ENCODE data around the gene MEPCE.

The MEPCE gene

DNA sequence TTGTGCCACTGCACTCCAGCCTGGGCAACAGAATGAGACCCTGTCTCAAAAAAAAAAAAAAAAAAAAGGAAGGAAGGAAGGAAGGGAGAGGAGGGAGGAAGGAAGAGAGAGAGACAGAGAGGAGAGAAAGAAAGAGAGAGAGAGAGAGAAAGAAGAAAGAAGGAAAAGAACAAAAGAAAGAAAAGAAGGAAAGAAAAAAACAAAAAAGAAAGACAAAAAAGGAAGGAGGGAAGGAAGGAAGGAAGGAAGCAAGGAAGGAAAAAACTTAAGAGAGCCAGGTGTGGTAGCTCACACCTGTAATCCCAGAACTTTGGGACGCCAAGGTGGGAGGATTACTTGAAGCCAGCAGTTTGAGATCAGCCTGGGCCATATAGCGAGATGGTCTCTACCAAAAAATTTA is 35.2 kb downstream of the MEPCE start:
- no peak for DNase-seq (ENCODE audit: low read depth in 2 of 3, low spot score in 2 of 3)

DNA sequence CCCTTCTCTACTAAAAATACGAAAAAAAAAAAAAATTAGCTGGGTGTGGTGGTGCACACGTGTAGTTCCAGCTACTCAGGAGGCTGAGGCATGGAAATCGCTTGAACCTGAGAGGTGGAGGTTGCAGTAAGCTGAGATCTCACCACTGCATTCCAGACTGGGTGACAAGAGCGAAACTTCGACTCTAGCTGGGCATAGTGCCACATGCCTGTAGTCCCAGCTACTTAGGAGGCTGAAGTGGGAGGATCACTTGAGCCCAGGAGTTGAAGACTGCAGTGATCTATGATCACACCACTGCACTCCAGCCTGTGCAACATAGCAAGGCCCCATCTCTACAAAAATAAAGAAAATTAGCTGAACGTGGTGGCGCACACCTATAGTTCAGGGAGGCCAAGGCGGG is 35.7 kb downstream of the MEPCE start:
- DNase-seq (ENCODE audit: low read depth in 2 of 3, low spot score in 2 of 3), result no peak

DNA sequence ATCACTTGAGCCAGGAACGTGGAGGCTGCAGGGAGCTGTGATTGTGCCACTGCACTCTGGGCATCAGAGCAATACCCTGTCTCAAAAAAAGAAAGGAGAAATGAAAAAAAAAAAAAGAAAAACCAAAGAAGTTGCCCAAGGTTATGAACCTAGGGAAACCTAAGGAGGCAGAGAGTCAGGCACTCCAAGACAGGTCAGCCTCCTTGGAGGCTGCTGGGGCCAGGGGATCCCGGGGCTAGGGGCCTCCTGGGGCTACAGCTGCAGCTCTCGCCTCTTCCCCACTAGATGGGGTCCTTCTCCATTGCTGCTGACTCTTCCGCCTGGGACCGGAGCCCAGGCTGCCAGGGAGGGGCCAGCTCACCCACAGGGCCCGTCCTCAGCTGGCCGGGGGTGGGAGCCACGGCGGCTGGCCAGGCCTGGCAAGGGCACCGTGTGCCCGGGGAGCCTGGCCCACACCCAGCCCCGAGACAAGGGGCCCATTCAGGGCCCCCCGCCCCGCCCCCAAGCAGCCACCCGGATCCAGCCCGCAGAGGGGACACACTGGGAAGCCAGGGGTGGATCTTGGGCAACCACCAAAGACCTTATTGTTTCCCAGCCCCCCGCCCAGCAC is 36.2 kb downstream of the MEPCE start:
- DNase-seq (ENCODE audit: low read depth in 2 of 3, low spot score in 2 of 3), result no peak

DNA sequence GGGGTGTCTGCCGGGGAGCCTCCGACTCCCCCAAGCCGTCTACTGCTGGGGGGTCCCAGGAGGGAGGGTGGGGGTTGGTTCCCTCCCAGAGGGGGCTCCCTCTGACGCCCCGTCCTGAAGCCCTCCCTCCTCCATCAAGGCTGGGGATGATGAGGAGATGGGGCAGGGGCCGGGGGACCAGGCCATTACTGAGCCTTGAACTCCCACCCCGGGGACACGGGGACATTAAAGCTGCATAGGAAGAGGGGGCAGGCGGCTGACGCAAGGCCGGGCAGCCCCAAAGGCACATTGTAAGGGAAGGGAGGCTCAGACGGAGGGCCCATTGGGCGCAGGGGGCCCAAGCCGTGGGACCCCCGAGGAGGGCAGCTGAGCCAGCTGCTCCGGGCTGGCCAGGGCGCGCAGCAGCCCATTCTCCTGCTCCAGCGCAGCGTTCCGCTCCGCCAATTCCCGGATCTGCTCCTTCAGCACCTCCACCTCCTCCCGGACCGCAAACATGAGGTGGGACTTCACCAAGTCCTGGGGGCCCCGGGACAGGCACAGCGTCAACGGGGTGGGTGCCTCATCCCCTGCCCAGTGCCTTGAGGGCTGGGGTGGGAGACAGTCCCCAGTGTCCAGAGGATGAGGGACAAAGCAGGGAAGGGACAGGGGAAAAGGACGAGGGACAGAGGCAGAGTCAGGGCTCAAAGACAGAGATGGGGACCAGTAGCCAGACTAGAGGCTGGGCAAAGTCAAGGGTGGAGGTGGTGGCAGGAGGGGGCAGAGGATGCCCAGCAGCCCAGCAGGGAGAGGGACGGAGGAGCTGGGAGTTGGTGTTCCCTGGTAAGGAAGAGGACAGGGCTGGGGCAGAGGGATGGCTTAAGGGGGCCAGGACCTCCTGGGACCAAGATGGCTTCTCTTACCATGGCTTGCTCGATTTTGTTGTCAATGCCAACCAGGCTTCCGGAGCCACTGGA is 37.3 kb downstream of the MEPCE start:
- no peak for DNase-seq (ENCODE audit: low read depth in 2 of 3, low spot score in 2 of 3)

DNA sequence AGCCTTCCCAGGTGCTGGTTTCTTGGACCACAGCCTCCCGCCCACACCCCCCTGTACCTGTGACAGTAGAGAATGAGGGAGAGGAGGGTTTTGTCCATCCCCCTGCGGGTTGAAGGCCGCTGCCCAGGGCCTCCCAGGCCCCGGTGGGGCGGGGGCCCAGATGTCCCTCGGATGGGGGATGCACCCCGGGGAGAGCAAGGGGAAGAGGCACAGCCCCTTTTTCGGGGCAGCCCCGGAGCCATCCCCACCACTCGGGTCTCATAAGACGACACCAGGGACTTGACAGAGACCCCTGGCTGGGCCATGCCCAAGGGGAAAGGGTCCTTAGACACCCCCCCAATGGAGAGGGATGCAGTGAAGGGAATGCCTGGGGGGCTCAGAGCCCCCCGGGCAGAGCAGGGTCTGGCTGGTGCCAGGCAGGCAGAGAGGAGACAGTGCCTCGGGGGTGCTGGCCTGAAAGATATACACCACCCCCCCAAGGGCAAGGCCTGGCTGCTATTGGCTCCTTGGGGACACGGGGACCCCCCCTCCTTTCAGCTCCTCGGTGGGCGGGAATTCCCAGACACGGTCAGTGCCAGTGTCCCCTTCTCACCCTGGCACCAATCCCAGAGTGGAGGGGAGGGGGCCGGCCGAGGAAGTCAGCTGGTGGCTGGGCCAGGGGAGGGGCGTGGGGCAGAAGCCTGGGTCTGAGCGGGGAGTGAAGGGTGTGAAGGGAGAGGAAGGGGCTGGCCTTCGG is 38.2 kb downstream of the MEPCE start:
- no peak for DNase-seq (ENCODE audit: low read depth in 2 of 3, low spot score in 2 of 3)

DNA sequence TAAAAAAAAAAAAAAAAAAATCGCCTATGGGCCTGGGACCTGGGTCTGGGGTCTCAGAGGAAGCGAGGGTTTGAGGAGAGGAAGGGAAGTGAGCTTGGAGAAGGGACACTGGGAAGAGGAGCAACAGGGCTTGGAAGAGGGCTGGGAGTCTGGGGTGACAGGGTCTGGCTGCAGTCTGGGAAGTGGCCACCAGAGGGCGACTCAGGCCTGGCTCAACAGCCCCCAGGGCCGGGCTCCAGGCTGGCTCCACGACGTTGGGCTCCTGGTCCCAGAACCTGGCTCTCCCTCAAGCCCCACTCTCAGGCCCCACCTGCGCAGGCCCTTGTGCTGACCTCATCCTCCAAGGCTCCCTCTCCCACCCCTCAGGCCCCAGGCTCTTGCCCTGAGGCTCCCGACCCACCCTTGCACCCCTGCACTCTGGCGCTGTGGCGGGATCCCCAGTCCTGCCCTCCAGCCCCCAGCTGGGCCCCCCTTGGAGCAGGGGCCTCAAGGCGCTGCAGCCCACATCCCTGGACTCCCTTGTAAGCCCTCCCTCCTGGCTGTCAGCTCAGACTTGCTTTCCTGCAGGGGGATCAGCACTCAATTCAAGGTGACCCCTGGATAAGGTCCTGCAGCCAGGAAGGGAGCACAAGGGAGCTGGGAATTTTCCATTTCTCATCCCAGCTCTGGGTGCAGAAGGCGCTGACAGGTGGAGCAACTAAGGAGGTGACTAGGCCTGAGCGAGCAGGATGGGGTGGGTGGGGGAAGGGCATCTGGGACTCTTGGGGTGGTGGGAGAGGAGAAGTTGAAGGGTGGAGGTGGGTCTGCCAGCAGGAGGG is 39.8 kb downstream of the MEPCE start:
- peak; percentile 53 to 87 (median 78) for DNase-seq (ENCODE audit: low read depth in 2 of 3, low spot score in 2 of 3)

DNA sequence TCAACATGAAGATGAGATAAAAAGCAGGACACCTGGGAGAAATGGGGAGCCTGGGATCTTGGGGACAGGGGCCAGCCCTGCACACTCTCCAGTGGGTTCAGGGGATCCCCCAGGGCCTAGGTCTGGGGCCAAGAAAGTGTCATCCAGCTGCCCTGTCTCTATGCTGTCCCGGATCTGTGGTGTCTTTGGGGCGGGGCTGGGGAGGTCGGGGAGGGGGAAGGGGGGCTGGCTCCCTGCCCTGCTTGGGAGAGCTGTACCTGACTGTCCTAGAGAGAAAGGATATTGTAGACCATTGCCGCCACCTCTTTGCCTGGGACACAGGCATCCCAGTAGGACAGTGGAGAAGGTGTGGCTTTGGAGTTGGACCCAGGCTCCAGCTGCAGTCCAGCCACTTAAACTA is 41.4 kb downstream of the MEPCE start:
- no peak for DNase-seq (ENCODE audit: low read depth in 2 of 3, low spot score in 2 of 3)

DNA sequence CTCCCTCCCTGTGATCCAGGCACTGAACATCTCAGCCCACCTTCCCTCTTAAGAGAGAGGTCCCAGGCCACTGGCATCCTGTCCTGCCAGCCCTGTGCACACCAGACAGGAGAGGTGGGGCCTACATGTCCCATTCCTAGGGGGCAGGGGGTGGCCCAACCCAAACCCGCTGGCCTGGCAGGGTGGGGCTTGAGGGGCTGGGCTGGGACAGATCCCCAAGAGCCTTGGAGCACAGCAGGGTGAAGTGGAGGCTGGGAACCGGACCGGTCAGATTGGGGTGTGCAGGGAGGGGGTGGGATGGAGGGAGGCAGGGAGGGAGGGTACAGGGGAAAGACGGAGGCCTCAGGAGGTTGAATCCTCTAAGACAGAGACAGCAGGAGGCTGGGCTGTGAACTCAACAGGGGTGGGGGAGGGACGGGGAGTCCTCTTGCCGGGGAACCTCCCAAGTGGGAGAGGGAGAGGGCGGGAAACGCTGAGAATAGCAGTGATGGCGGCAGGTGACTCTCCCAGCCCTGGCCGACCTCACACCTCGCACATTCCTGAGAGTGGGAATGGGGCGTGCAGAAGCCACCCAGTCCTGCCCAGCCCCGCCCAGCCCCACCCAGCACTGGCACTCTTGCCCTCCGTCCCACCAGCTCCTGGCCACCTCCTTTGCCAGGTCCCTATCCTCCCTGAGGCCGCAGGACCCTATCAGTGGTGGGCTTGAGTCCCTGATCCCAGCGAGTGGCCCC is 42.7 kb downstream of the MEPCE start:
- DNase-seq (ENCODE audit: low read depth in 2 of 3, low spot score in 2 of 3), result no peak

DNA sequence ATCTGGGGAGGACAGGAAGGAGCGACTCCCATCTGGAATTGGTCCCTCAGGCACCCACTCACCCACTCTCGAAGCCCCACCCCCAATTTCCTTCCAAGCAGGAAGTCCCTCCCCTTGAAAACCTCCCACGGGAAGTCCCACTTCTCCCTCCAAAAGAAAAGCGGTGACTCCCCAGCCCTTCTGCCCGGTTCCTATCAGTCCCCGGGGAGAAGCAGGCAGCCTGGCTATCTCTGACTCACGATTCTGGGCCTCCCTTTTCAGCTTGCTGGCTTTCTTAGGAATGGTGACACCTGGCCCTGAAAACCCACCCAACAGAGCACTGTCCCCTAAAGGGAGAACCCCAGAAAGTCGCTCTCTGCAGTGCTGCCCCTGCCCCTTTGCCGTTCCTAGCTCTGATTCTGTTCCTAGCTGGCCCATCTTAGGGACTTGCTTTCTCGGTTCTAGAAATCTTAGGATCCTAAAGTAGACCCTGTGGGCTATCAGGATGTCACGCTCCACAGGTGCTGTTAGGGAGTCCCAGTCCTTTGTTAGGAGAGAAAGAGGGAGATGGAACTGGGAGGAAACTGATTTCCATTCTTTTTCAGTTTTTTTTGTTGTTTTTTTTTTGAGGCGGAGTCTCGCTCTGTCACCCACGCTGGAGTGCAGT is 43.3 kb downstream of the MEPCE start:
- DNase-seq (ENCODE audit: low read depth in 2 of 3, low spot score in 2 of 3), result no peak

DNA sequence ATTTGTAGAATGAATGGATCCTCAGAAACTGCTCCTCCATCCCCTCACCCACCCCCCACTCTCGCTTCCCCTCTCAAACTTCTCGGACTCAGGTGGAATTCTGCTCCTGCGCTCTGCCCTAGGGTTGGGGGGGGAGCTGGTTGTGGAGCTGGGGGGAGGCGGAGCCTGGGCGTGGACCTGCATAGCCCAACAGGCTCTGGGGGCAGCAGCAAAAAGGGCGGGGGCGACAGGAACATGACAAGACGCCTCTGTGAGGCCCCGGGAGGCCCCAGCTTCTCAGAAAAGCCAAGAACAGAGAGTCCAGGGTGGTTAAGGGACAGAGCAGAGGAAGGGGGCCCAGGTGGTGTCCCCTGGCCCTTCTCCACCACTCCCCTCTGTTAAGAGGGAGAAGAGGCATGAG is 45.9 kb downstream of the MEPCE start:
- DNase-seq (ENCODE audit: low read depth in 2 of 3, low spot score in 2 of 3), result peak in 1 of 3 experiments; percentile 15

DNA sequence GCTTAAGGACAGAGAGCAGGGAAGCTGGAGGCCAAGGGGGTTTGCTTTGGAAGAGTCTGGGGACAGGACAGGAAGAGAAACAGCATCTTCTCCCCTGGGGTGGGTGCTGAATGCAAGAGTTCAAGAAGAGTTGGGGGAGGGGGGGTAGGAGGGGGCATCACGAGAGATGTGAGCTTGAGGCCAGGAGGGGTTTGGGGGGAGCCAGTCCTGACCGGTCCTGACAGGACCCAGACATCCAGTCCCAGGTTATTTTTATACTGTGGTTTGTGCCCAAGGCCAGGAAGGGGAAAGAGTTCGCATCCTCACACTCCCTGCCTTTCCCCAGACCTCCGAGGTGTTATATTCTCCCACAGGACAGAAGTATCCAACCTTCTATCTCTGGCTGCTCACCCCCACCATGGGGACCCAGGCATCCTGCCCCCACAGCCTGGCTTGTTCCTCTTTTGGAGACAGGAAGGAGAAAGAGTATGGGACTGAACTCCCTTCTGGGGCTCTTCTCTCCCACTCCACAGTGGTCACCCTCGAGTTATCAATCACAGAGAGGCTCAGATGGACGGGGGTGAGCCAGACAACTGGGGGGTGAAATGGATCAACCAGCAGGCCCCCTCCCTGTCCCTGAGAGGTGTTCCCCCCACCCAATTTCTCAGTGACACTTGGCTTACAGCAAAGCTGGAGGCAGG is 46.6 kb downstream of the MEPCE start:
- DNase-seq (ENCODE audit: low read depth in 2 of 3, low spot score in 2 of 3), result no peak

DNA sequence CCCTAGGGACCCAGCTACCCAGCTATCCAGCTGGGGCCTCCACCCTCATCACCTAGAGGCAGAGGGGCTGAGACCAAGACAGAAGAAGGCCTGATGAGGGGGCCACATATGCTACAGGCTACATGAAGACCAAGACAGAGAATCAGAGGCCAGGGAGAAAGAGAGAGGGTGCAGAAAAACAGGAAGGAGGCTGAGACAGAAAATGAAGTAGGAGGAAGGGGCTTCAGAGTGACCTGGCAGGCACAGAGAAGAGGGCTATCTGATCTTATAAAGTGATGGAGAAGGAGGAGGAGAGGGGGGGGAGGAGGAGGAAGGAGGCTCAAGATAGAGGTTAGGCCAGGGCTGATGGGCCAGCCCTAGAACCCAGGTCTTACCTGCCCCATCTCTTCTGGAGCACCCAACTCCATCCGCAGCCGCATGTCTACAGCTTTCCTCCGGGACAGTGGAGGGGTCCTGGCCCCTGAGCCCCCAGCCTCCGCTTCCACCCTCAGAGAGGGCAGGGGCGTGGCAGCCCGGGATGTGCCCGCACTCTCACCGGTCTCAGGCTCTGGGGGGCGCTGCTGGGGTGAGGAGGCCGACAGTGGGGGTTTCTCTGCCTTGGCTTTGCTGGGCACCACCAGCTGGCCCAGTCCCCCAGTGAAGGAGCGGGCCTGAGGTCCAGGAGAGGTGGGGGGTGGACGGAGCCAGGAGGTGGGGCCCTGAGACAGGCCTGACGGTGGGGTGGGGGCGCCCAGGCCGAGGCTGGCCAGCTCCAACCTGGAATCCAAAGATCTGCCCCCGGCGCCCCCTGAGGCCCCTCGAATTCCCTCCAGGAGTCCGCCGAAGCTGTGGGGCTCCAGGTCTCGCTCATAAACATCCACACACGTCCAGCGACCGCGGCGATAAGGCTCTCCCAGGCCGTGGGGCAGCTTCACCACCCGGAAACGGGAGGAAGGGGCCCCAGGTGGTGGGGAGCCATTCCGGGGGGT is 47.6 kb downstream of the MEPCE start:
- DNase-seq (ENCODE audit: low read depth in 2 of 3, low spot score in 2 of 3), result peak in 1 of 3 experiments; percentile 15

DNA sequence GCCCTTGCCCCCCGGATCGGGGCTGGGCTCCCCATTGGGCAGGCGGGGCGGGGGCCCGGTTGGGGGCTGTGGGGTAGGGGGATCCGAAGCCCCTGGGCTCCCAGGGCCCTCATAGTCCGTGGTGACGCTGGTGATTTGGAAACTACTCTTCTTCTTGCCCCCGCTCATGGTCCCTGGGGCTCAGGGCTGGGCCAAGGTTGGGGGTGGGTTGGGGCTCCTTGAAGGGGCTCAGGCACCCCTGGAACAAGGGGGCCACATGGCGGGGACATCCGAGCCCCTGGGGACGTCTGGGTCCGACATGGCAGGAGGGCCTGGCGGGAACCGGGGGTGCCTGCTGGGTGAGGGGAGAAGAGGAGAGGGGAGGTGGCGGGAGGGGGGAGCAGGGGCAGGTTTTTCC is 48.2 kb downstream of the MEPCE start:
- DNase-seq (ENCODE audit: low read depth in 2 of 3, low spot score in 2 of 3), result no peak

DNA sequence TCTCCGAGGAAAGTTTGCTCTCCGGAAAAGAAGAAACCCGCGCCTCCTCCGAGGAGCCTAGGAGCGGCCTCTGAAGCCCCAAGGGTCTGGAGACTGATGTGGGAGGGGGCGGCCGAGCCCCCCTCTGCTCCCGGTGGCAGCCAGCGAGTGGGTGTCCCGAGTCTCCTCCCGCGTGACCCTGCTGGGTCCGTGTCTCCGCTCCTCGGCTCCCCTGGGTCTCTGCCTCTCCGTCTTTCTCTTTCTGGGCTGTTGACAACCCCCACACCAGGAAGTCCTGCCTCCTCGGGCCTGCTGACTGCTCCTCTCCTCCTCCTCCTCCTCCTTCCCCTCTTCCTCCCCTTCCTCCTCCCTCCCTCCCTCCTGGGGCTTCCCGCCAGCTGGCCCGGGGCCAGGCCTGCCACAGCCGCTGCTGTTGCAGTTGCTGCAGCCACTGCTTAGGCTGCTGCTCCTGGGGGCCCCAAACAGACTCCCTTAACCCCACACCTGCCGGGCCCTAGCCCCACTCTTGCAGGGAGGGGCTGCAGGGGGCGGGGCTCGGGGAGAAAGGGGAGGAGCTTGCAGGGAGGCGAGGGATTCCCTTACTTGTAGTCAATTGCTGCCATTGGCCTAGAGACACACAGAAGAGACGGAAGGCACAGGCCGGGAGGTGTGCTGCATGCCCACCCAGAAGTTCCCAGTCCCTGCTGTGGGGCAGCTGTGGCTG is 49.5 kb downstream of the MEPCE start, which contains the start of gene TSC22D4:
Gene TSC22D4 (minus strand): TSS at position 257 of the 703 bp plus-strand sequence. CDS start 1,176 bp downstream, outside the sequence.
- DNase-seq (ENCODE audit: low read depth in 2 of 3, low spot score in 2 of 3), result peak; percentile 73 to 81 (median 77)

DNA sequence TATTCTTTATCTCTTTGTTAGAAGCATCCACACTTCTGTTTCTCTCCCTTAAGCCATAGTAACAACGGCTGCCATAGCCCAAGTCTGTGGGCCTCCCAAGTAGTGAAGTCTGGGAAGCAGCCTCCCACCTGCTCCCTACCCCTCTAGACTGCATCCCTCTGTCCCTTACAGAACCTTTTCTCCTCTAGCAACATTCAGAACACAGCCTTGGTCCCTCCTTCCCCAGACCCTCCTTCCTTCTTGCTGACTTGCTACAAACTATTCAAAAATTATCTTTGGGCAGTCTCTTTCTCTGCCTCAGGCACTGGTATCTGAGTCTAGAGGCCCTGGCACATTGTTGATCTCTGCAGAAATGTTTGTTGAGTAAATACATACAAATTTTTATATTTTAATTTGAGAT is 51.8 kb downstream of the MEPCE start:
- DNase-seq (ENCODE audit: low read depth in 2 of 3, low spot score in 2 of 3), result no peak

DNA sequence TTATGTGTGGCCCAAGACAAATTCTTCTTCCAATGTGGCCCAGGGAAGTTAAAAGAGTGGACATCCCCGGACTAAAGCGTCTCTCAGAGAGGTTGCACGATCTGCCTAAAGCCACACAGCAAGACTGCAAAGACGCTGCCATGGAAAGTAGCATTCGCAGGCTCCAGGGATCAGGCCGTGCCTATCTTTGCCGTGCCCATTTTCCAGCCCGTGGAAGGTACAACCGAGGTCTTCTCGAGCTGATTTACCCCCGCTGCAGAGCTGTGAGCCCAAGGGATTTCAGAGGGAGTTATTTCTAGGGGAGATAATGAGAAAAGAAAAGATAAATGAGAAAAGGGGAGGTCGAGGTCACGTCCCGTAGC is 53.1 kb downstream of the MEPCE start:
- no peak for DNase-seq (ENCODE audit: low read depth in 2 of 3, low spot score in 2 of 3)

DNA sequence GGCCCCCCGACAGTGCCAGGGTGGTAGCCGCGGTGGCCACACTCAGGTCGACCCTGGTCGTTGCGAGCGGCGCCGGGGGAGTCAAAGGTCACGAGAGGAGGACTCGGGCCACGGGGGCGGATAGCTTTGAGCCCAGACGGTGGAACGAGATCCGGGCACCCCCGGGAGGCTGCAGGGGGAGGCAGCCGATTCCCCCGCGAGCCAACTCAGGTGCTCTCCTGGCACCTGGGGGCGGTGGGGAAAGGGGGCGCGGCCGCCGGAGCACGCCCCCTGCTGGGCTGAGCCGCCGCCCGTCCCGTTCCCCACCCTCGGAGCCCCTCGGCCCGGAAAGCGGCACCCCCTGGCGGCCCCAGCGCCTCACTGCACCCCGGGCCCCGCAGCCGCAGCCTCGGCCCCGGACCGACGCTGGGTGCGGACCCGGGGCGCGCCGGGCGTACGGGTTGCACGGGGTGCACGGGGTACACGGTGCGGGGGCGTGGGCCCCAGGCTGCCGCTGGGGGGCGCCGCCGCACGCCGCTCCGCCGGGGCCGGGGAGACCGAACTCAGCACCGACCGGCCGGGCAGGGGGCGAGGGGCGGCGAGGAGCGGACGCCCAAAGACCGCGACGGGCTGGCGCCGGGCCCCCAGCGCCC is 53.6 kb downstream of the MEPCE start:
- peak; percentile 70 to 92 (median 80) for DNase-seq (ENCODE audit: low read depth in 2 of 3, low spot score in 2 of 3)
